ENCODE data around the gene VPS26A.

Gene VPS26A

GRCh38 chr10:69096045-69096444 is 27.9 kb upstream of the VPS26A start:
- no peak for TF ChIP-seq CTCF (IDR thresholded peaks at IDR 0.05)

- no peak for TF ChIP-seq CTCF (IDR thresholded peaks at IDR 0.05)
Observed at GRCh38 chr10:69097729-69098128, 26.2 kb upstream of the VPS26A start.

- TF ChIP-seq CTCF (IDR thresholded peaks at IDR 0.05), result no peak
Observed at GRCh38 chr10:69100136-69100872, 23.7 kb upstream of the VPS26A start.

GRCh38 chr10:69101451-69102095 is 22.4 kb upstream of the VPS26A start:
- no peak for TF ChIP-seq CTCF (IDR thresholded peaks at IDR 0.05)

- no peak for TF ChIP-seq CTCF (IDR thresholded peaks at IDR 0.05)
Observed at GRCh38 chr10:69102440-69102839, 21.5 kb upstream of the VPS26A start.

GRCh38 chr10:69103784-69104183 is 20.2 kb upstream of the VPS26A start:
- TF ChIP-seq CTCF (IDR thresholded peaks at IDR 0.05), result no peak

- no peak for TF ChIP-seq CTCF (IDR thresholded peaks at IDR 0.05)
Observed at GRCh38 chr10:69104994-69105790, 18.8 kb upstream of the VPS26A start.

Data from LNCAP (cell line).